ENCODE measurements around the gene GIT2. TPM values are rescaled to one million over a fixed set of nuclear protein-coding genes. Genes with fewer than 3 reads are reported as not detected.
A peak's percentile ranks its signal among the peaks of the same experiment; 100 is the strongest.

The GIT2 gene
- total RNA-seq, 4 donors from 2014 or later: 55.0 to 107 (median 79.8) TPM

- Histone ChIP-seq H3K36me3 (peaks cover 0 to 92% (median 0%) of the 10 kb centered on the region in 3 donors), H3K9me3 (no peaks in the 10 kb centered on the region), H3K4me1 (peaks cover 0 to 11% (median 2%) of the 10 kb centered on the region in 4 donors), H3K4me3 (no peak overlapping the region), H3K27me3 (no peaks in the 10 kb centered on the region), H3K27ac (no peak overlapping the region)
- DNase-seq: no peak
- TF ChIP-seq POLR2A (IDR thresholded peaks at IDR 0.05) (no peak), CTCF (IDR thresholded peaks at IDR 0.05) (no peak)
Measured at GRCh38 chr12:110024051-110024450, 27.9 kb upstream of the GIT2 start.

GRCh38 chr12:110023059-110023980 lies 27.2 kb upstream of the GIT2 start:
- H3K4me1 ChIP-seq: peaks cover 0 to 11% (median 2%) of the 10 kb centered on the region in 4 donors
- no peak overlapping the region for H3K27ac ChIP-seq
- H3K9me3 ChIP-seq: no peaks in the 10 kb centered on the region
- TF ChIP-seq CTCF (IDR thresholded peaks at IDR 0.05) (no peak), POLR2A (IDR thresholded peaks at IDR 0.05) (no peak)
- H3K36me3 ChIP-seq: peaks cover 0 to 92% (median 0%) of the 10 kb centered on the region in 3 donors
- no peak for DNase-seq
- no peaks in the 10 kb centered on the region for H3K27me3 ChIP-seq
- no peak overlapping the region for H3K4me3 ChIP-seq

- TF ChIP-seq CTCF (IDR thresholded peaks at IDR 0.05) (no peak), POLR2A (IDR thresholded peaks at IDR 0.05) (no peak)
- no peak for DNase-seq
Measured at GRCh38 chr12:110020956-110021355, 24.8 kb upstream of the GIT2 start.

DNA sequence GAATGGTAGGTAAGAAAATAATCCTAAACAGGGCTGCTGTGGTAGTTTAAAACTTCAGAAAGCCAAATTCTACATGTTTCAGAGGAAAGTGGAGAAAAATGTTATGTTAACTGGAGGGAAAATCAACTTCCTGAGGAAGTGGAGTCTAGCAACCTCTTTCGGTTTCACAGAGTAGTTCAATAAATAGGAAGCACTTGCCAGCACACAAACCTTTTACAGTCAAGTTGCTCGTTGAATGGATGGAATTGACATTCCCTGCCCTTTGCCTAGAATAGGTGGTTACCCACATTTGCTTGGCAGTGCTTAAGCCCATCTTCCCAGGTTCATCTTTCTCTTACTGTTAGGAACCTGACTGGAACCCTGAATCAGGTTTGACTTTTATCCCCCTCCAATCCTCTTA lies 19.0 kb upstream of the GIT2 start:
- H3K4me3 ChIP-seq: no peak overlapping the region
- TF ChIP-seq POLR2A (IDR thresholded peaks at IDR 0.05): no peak
- TF ChIP-seq CTCF (IDR thresholded peaks at IDR 0.05): peak in 4 of 6 experiments; percentile 23 to 33 (median 25)
- DNase-seq: no peak
- peaks cover 0 to 17% (median 10%) of the 10 kb centered on the region in 4 donors for H3K4me1 ChIP-seq
- peak overlapping the region in 2 of 4 donors; percentile 20 to 53 for H3K27ac ChIP-seq
- H3K36me3 ChIP-seq: peaks cover 0 to 68% (median 0%) of the 10 kb centered on the region in 3 donors
- H3K27me3 ChIP-seq: no peaks in the 10 kb centered on the region
- no peaks in the 10 kb centered on the region for H3K9me3 ChIP-seq

More at GRCh38 chr12:110020956-110021355, 24.8 kb upstream of the GIT2 start:
- no peaks in the 10 kb centered on the region for H3K9me3 ChIP-seq
- H3K27ac ChIP-seq: no peak overlapping the region
- peaks cover 0 to 11% (median 2%) of the 10 kb centered on the region in 4 donors for H3K4me1 ChIP-seq
- no peak overlapping the region for H3K4me3 ChIP-seq
- H3K36me3 ChIP-seq: peaks cover 0 to 90% (median 0%) of the 10 kb centered on the region in 3 donors
- H3K27me3 ChIP-seq: no peaks in the 10 kb centered on the region

DNA sequence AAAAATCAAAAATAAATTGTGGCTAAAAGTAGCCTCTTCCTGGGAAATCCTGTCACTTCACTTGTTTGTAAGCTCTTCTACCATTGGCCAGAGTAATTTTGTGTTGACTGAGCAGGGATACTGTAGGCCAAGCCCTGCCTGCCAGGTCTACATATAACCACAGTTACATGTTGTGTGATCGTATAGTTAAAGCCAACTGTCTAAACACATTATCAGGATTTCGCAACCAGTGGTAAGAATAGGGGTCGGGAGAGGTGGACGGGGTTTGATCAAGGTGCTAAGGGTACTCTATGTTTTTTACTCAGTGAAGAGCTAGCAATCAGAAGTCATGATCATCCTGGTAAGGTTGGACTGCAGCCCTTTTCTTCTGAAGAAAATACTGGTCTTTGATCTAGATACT lies 16.5 kb upstream of the GIT2 start:
- Histone ChIP-seq H3K27me3 (no peaks in the 10 kb centered on the region), H3K4me1 (peaks cover 0 to 17% (median 10%) of the 10 kb centered on the region in 4 donors), H3K36me3 (peaks cover 0 to 43% (median 0%) of the 10 kb centered on the region in 3 donors), H3K4me3 (no peak overlapping the region), H3K9me3 (no peaks in the 10 kb centered on the region), H3K27ac (peak overlapping the region in 3 of 4 donors; percentile 6 to 81 (median 58))
- no peak for TF ChIP-seq CTCF (IDR thresholded peaks at IDR 0.05)
- TF ChIP-seq POLR2A (IDR thresholded peaks at IDR 0.05): no peak
- no peak for DNase-seq
